Measurements from ENCODE around the gene ASCC3. TPM values are rescaled to one million over a fixed set of nuclear protein-coding genes. Genes with fewer than 3 reads are reported as not detected.

Gene ASCC3
- total RNA-seq, 1 donor from 2014 or later: 42.0 TPM

DNA sequence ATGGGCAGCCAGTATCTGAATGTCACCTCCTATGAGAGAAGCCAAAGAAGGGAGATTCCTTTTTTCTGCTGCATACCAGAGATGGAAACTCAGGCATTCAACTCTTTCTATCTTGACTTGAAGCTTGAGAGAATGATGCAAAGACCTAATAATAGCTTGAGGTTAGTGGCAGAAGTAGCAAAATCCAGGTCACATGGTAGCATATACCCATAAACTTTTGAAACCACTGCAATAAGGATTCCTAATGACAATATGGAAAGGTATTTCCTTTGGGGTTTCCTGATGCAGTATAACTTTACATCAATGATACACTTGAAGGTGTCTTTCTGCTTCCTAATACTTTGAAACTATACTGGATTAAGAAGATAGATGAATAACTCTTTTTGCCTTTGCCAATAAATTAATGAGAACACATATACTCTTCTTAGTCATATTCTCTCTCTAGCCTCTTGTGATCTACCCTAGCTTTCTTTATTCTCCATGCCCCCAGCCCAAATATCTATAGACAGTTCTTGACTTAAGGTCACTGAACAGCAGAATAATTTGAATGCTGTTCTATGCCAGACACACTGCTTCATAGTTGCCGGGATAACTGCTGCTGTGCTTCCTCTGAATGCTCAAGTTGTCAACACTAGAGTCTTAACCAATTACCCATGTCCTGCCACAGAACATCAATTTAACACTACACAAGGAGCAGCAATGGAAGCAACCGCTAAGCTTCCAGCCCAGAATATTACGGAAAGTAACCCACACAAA is 260.9 kb downstream of the ASCC3 start:
- H3K9me3 Mint-ChIP-seq (ENCODE audit: unreplicated experiment): no peaks in the 10 kb centered on the region
- H3K4me1 Mint-ChIP-seq (ENCODE audit: unreplicated experiment): no peaks in the 10 kb centered on the region
- no peaks in the 10 kb centered on the region for H3K27me3 Mint-ChIP-seq (ENCODE audit: unreplicated experiment)
- H3K27ac Mint-ChIP-seq (ENCODE audit: unreplicated experiment): no peak overlapping the region
- TF ChIP-seq, protein P1, sequence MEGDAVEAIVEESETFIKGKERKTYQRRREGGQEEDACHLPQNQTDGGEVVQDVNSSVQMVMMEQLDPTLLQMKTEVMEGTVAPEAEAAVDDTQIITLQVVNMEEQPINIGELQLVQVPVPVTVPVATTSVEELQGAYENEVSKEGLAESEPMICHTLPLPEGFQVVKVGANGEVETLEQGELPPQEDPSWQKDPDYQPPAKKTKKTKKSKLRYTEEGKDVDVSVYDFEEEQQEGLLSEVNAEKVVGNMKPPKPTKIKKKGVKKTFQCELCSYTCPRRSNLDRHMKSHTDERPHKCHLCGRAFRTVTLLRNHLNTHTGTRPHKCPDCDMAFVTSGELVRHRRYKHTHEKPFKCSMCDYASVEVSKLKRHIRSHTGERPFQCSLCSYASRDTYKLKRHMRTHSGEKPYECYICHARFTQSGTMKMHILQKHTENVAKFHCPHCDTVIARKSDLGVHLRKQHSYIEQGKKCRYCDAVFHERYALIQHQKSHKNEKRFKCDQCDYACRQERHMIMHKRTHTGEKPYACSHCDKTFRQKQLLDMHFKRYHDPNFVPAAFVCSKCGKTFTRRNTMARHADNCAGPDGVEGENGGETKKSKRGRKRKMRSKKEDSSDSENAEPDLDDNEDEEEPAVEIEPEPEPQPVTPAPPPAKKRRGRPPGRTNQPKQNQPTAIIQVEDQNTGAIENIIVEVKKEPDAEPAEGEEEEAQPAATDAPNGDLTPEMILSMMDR (IDR thresholded peaks at IDR 0.05): no peak
- peaks cover 29% of the 10 kb centered on the region for H3K36me3 Mint-ChIP-seq (ENCODE audit: unreplicated experiment)
- DNase-seq (ENCODE audit: extremely low spot score, unreplicated experiment): no peak
- H3K4me3 Mint-ChIP-seq (ENCODE audit: unreplicated experiment): no peak overlapping the region

DNA sequence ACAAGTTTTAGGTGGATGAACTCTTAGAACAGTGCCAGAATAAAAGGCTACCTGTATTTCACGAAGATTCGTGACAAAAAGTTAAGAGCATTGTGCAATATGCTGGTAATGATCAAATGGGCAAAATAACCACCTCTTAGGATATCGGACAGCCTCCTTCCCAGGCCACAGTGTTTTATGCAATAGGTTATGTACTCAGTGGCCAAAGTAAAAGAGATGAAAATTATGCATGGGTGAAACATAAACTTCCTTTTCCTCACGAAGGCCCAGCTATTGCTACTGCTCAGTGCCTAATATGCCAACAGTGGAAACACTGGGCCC is 262.8 kb downstream of the ASCC3 start:
- TF ChIP-seq, protein P1 (IDR thresholded peaks at IDR 0.05): no peak
- no peak overlapping the region for H3K4me3 Mint-ChIP-seq (ENCODE audit: unreplicated experiment)
- no peaks in the 10 kb centered on the region for H3K27me3 Mint-ChIP-seq (ENCODE audit: unreplicated experiment)
- H3K9me3 Mint-ChIP-seq (ENCODE audit: unreplicated experiment): no peaks in the 10 kb centered on the region
- H3K27ac Mint-ChIP-seq (ENCODE audit: unreplicated experiment): no peak overlapping the region
- no peak for DNase-seq (ENCODE audit: extremely low spot score, unreplicated experiment)
- H3K4me1 Mint-ChIP-seq (ENCODE audit: unreplicated experiment): no peaks in the 10 kb centered on the region
- H3K36me3 Mint-ChIP-seq (ENCODE audit: unreplicated experiment): peaks cover 31% of the 10 kb centered on the region

DNA sequence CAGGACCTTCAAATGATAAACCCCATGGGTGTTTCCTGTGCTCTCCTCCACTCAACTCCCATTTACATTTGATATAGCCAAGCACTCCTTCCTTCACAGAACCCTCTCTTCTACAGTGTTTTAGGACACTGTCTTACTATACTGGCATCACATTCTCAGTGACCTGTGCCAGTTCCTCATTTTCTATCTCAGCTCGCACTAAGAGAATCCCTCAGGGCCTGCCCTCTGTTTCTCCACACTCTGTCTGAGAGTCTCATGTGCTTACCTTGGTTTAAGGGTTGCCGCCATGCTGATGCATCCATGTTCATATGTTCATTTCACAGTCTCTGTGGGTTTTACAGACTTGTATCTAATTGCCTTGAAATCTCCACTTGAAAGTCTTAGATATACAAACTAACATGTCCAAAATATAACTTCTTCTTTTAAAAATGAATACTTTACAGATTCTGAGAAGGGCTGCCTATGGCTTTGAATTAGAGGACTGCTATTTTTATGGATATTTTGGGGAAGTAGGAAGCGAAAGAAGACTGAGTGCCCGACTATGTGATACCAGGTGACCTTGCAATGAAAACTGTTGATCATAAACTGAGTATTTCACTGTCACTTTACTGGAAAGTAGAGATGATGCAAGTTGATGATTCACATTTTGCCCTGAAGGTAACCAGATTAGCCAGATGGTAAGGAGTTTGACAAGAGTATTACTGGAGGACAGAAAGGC is 263.3 kb downstream of the ASCC3 start:
- TF ChIP-seq, protein P1 (IDR thresholded peaks at IDR 0.05): no peak
- no peaks in the 10 kb centered on the region for H3K9me3 Mint-ChIP-seq (ENCODE audit: unreplicated experiment)

DNA sequence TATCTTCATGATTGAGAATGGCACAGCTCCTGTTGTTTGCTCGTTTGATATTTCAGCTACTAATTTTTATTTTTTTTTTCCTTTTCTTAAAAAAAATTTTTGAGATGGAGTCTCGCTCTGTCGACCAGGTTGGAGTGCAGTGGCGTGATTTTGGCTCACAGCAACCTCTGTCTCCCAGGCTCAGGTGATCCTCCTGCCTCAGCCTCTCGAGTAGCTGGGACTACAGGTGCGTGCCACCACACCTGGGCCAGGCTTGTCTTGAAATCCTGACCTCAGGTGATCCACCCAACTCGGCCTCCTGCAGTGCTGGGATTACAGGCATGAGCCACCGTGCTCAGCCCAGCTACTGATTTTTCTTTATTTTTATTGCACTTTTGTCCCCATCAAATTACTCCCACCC is 266.2 kb downstream of the ASCC3 start:
- H3K9me3 Mint-ChIP-seq (ENCODE audit: unreplicated experiment): no peaks in the 10 kb centered on the region
- DNase-seq (ENCODE audit: extremely low spot score, unreplicated experiment): no peak
- no peaks in the 10 kb centered on the region for H3K27me3 Mint-ChIP-seq (ENCODE audit: unreplicated experiment)
- TF ChIP-seq, protein P1 (IDR thresholded peaks at IDR 0.05): no peak
- H3K4me1 Mint-ChIP-seq (ENCODE audit: unreplicated experiment): no peaks in the 10 kb centered on the region
- no peak overlapping the region for H3K27ac Mint-ChIP-seq (ENCODE audit: unreplicated experiment)
- no peak overlapping the region for H3K4me3 Mint-ChIP-seq (ENCODE audit: unreplicated experiment)
- H3K36me3 Mint-ChIP-seq (ENCODE audit: unreplicated experiment): peaks cover 18% of the 10 kb centered on the region

More for the DNA sequence above, 263.3 kb downstream of the ASCC3 start:
- H3K36me3 Mint-ChIP-seq (ENCODE audit: unreplicated experiment): peaks cover 31% of the 10 kb centered on the region
- H3K27me3 Mint-ChIP-seq (ENCODE audit: unreplicated experiment): no peaks in the 10 kb centered on the region
- H3K4me3 Mint-ChIP-seq (ENCODE audit: unreplicated experiment): no peak overlapping the region
- H3K4me1 Mint-ChIP-seq (ENCODE audit: unreplicated experiment): no peaks in the 10 kb centered on the region
- DNase-seq (ENCODE audit: extremely low spot score, unreplicated experiment): no peak
- H3K27ac Mint-ChIP-seq (ENCODE audit: unreplicated experiment): no peak overlapping the region

DNA sequence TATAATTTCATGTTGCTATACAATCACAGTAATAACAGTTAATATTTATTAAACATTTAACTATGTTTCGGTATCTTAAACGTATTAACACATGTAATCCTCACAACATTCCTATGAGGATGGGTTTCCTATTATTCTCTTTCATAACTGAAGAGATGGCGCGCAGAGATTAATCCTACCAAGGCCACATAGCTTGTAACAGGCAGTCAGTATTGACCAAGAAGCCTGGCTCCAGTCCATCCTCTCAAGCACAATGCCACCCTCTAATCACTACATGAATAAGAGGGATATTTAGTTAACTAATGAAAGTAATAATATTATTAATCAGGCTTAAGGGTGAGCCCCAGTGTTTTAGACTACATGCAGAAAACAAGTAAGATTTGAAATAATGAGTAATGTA is 266.7 kb downstream of the ASCC3 start:
- Mint-ChIP-seq H3K9me3 (ENCODE audit: unreplicated experiment) (no peaks in the 10 kb centered on the region), H3K4me3 (ENCODE audit: unreplicated experiment) (no peak overlapping the region), H3K27ac (ENCODE audit: unreplicated experiment) (no peak overlapping the region), H3K27me3 (ENCODE audit: unreplicated experiment) (no peaks in the 10 kb centered on the region), H3K4me1 (ENCODE audit: unreplicated experiment) (no peaks in the 10 kb centered on the region), H3K36me3 (ENCODE audit: unreplicated experiment) (peaks cover 14% of the 10 kb centered on the region)
- no peak for DNase-seq (ENCODE audit: extremely low spot score, unreplicated experiment)
- TF ChIP-seq, protein P1 (IDR thresholded peaks at IDR 0.05): no peak
